Adrenal gland (tissue), 12 donors: ENCODE measurements around the gene CHST6. TPM values are rescaled to one million over a fixed set of nuclear protein-coding genes. Genes with fewer than 3 reads are reported as not detected.

Source experiments
- DNase-seq, 7 donors: peaks; one replicate each; pipeline ENCODE4 v3.0.0-alpha.2; 2019 to 2020
- H3K27ac ChIP-seq, 5 donors: fragments of 200-600 bp; sonication (generic) in 4 of 5; 1 replicate in 3 of 5; 2 replicates in 2 of 5; pipeline versions ENCODE4 v1.5.1 to v1.8.0; 2016 to 2020; ENCODE audit warnings: mild to moderate bottlenecking in 1 of 5
- H3K27me3 ChIP-seq: fragments of 200-600 bp; 2 replicates; pipeline ENCODE4 v1.8.0; 2021
- H3K36me3 ChIP-seq, 2 donors: fragments of 200-600 bp; replicated peaks in 1 of 2; 1 replicate in 1 of 2; 2 replicates in 1 of 2; pipeline versions ENCODE4 v1.5.1 to v1.8.0; 2018 to 2022
- H3K4me1 ChIP-seq, 2 donors: fragments of 200-600 bp; replicated peaks in 1 of 2; 1 replicate in 1 of 2; 2 replicates in 1 of 2; pipeline versions ENCODE4 v1.5.1 to v1.8.0; 2018 to 2021
- H3K4me3 ChIP-seq, 4 donors: fragments of 200-600 bp; sonication (generic) in 3 of 4; one replicate each; pipeline ENCODE4 v1.5.1; 2016 to 2018
- H3K9me3 ChIP-seq, 3 donors: fragments of 200-600 bp; sonication (generic) in 1 of 3; replicated peaks in 1 of 3; 1 replicate in 2 of 3; 2 replicates in 1 of 3; pipeline versions ENCODE4 v1.5.1 to v1.8.0; 2016 to 2021
- CTCF ChIP-seq, 6 experiments: fragments of 450-650 bp in 4 of 6; fragments of 200-600 bp in 2 of 6; sonication (generic) in 1 of 6; IDR thresholded peaks; 1 replicate in 5 of 6; 2 replicates in 1 of 6; pipeline versions ENCODE4 v1.5.1 to v1.8.0; 2016 to 2021; ENCODE audit warnings: antibody characterized with exemption in 6 of 6, mild to moderate bottlenecking in 2 of 6, moderate library complexity in 1 of 6
- POLR2A ChIP-seq, 2 donors: fragments of 450-650 bp; IDR thresholded peaks; one replicate each; pipeline ENCODE4 v1.6.1; 2017; ENCODE audit warnings: antibody characterized with exemption in 2 of 2, mild to moderate bottlenecking in 2 of 2, moderate library complexity in 1 of 2
- WGBS, 4 donors: extraction: QIAGEN DNeasy Blood & Tissue Kit in 2 of 4; methylation state at CpG; one replicate each; pipeline versions ENCODE4 v1.1.5 to v1.1.7; 2013 to 2017; 5-methylcytosine and 5-hydroxymethylcytosine counted together
- intact Hi-C, 2 donors: fragments of 100-400 bp; cut with DNase I; formaldehyde crosslinking; loops; one replicate each; pipeline versions ENCODE4 v1.14.1 to v1.15.0; 2022 to 2023
- polyA plus RNA-seq, 3 donors: library from polyadenylated mRNA; stranded (reverse); fragments of 200-250 nt in 2 of 3; fragments of 350-450 nt in 1 of 3; fragmentation: Illumina TruSeq in 1 of 3; extraction: RNeasy Lipid Tissue Mini Kit (QIAGEN cat#74804) in 1 of 3; gene quantifications; one replicate each; pipeline ENCODE4 v1.2.3, GENCODE V29; 2013 to 2014
- total RNA-seq, 9 donors: library from RNA; depleted of rRNA in 4 of 9; stranded (reverse); fragments of >200 nt in 4 of 9; fragments of 120-200 nt in 1 of 9; fragmentation: NEBNext Ultra II Directional in 1 of 9; extraction: Animal tissue kit (Norgen Biotek cat#: 25700) in 1 of 9; gene quantifications; one replicate each; pipeline versions ENCODE4 v1.1.0 to v1.2.4, GENCODE V29; 2013 to 2023
- donor health status: healthy with polysubstance abuse.
- donor health status: Bipolar disorder and iron deficiency.
- donor health status: DM: yes; HTN: yes; CAD: no.
- donor health status: DM: no; HTN: no; CAD: no.
- donor health status: DM: no; HTN: no; CAD: no.
- donor health status: DM: yes; HTN: yes; CAD: no.

CHST6 gene
- total and polyA plus RNA-seq, 12 donors, result 3.1 to 65.8 (median 29.9) TPM

GRCh38 chr16:75423723-75424104, 71.5 kb downstream of the CHST6 start:
- H3K9me3 ChIP-seq, result no peaks in the 10 kb centered on the region
- WGBS, 4 donors, result 51 to 68% (median 64%) methylated on average over 4 of the region's 4 CpGs
- H3K4me1 ChIP-seq, result peaks cover 32 to 38% of the 10 kb centered on the region in 2 donors
- intact Hi-C loops, result no loop called here
- H3K27me3 ChIP-seq, result no peaks in the 10 kb centered on the region
- DNase-seq, result no peak
- TF ChIP-seq CTCF (IDR thresholded peaks at IDR 0.05) (no peak), POLR2A (IDR thresholded peaks at IDR 0.05) (no peak)
- H3K4me3 ChIP-seq, result no peak overlapping the region
- H3K27ac ChIP-seq, result peak overlapping the region in 1 of 5 donors; percentile 36
- H3K36me3 ChIP-seq, result no peaks in the 10 kb centered on the region

Other genes starting within 250 kb of the CHST6 start
- 10 to 100 TPM; 18.2 to 74.9 (median 64.8) TPM for gene BCAR1, start 243.8 kb downstream of the CHST6 start, total RNA-seq
- 10 to 100 TPM; 10.2 to 87.7 (median 54.3) TPM for gene BCAR1, start 243.8 kb downstream of the CHST6 start, polyA plus RNA-seq
- gene CFDP1, start 61.9 kb downstream of the CHST6 start, total RNA-seq, result 100 to 1,000 TPM in 1 of 9 donors, 10 to 100 TPM in 8; 40.6 to 129 (median 52.1) TPM
- gene CFDP1, start 61.9 kb downstream of the CHST6 start, polyA plus RNA-seq, result 100 to 1,000 TPM in 1 of 3 donors, 10 to 100 TPM in 2; 61.0 to 121 (median 83.4) TPM
- 10 to 100 TPM; 19.2 to 40.7 (median 22.8) TPM for gene TMEM170A, start 30.8 kb downstream of the CHST6 start, total RNA-seq
- gene TMEM170A, start 30.8 kb downstream of the CHST6 start, polyA plus RNA-seq, result 10 to 100 TPM in 2 of 3 donors, 1 to 10 TPM in 1; 5.4 to 19.8 (median 10.1) TPM
- under 1 TPM in 7 of 9 donors, not detected in 2; 0.06 to 0.68 (median 0.17) TPM for gene CHST5, start 40.7 kb upstream of the CHST6 start, total RNA-seq
- gene CHST5, start 40.7 kb upstream of the CHST6 start, polyA plus RNA-seq, result under 1 TPM in 2 of 3 donors, not detected in 1; 0.32 to 0.61 TPM
- gene TMEM231, start 60.8 kb upstream of the CHST6 start, total RNA-seq, result 10 to 100 TPM in 3 of 9 donors, 1 to 10 TPM in 6; 5.9 to 11.3 (median 9.0) TPM
- gene TMEM231, start 60.8 kb upstream of the CHST6 start, polyA plus RNA-seq, result 10 to 100 TPM in 1 of 3 donors, 1 to 10 TPM in 2; 2.8 to 13.4 (median 4.8) TPM
- gene GABARAPL2, start 70.9 kb upstream of the CHST6 start, total RNA-seq, result 100 to 1,000 TPM in 8 of 9 donors, 10 to 100 TPM in 1; 98.2 to 197 (median 171) TPM
- 100 to 1,000 TPM in 2 of 3 donors, 10 to 100 TPM in 1; 93.9 to 200 (median 123) TPM for gene GABARAPL2, start 70.9 kb upstream of the CHST6 start, polyA plus RNA-seq
- 100 to 1,000 TPM in 1 of 9 donors, 10 to 100 TPM in 8; 36.7 to 191 (median 50.1) TPM for gene ADAT1, start 127.8 kb upstream of the CHST6 start, total RNA-seq
- gene ADAT1, start 127.8 kb upstream of the CHST6 start, polyA plus RNA-seq, result 10 to 100 TPM; 18.0 to 48.0 (median 19.0) TPM
- gene KARS1, start 152.2 kb upstream of the CHST6 start, total RNA-seq, result 100 to 1,000 TPM in 1 of 9 donors, 10 to 100 TPM in 8; 48.4 to 118 (median 81.5) TPM
- gene KARS1, start 152.2 kb upstream of the CHST6 start, polyA plus RNA-seq, result 100 to 1,000 TPM in 1 of 3 donors, 10 to 100 TPM in 2; 59.1 to 156 (median 70.0) TPM
- 100 to 1,000 TPM in 8 of 9 donors, 10 to 100 TPM in 1; 89.3 to 136 (median 108) TPM for gene TERF2IP, start 152.3 kb upstream of the CHST6 start, total RNA-seq
- 100 to 1,000 TPM in 1 of 3 donors, 10 to 100 TPM in 2; 86.2 to 178 (median 91.1) TPM for gene TERF2IP, start 152.3 kb upstream of the CHST6 start, polyA plus RNA-seq
- gene CPHXL2, start 181.6 kb upstream of the CHST6 start, total RNA-seq, result not detected
- gene CPHXL2, start 181.6 kb upstream of the CHST6 start, polyA plus RNA-seq, result not detected
- not detected for gene DUXB, start 206.0 kb upstream of the CHST6 start, total RNA-seq
- not detected for gene DUXB, start 206.0 kb upstream of the CHST6 start, polyA plus RNA-seq
- not detected for gene CPHXL, start 231.0 kb upstream of the CHST6 start, total RNA-seq
- gene CPHXL, start 231.0 kb upstream of the CHST6 start, polyA plus RNA-seq, result not detected